Subcutaneous preadipocyte (primary cell): ENCODE results near the gene PDIA2. TPM values are rescaled to one million over a fixed set of nuclear protein-coding genes. Genes with fewer than 3 reads are reported as not detected.

Experiments used
- total RNA-seq: library from RNA; depleted of rRNA; stranded (reverse); fragments of >200 nt; gene quantifications from 2 replicates; pipeline ENCODE4 v1.2.3, GENCODE V29; 2012

PDIA2 gene
- 0.20 TPM in 1 of 2 replicates, not detected in the other for total RNA-seq

GRCh38 chr16:283033-283805 lies at the start of gene PDIA2:
Gene PDIA2 (plus strand): TSS chr16:283164. CDS start chr16:283170, 6 bp downstream.

GRCh38 chr16:234468-235305 lies 48.3 kb upstream of the PDIA2 start, which contains the start of gene FAM234A:
Gene FAM234A (plus strand): TSS chr16:234821. CDS start chr16:254414, 19,593 bp downstream.

GRCh38 chr16:275786-276232 lies 7.2 kb upstream of the PDIA2 start, which contains the start of gene RGS11:
Gene RGS11 (minus strand): TSS chr16:275944. CDS start chr16:275911, 33 bp downstream.

GRCh38 chr16:280552-280951 lies 2.4 kb upstream of the PDIA2 start, which contains the start of gene ARHGDIG:
Gene ARHGDIG (plus strand): TSS chr16:280591. CDS start chr16:280681, 90 bp downstream.

Other genes with a start within 250 kb of the PDIA2 start
- gene POLR3K, start 229.6 kb upstream of the PDIA2 start, total RNA-seq = 2.9 and 3.5 TPM in 2 replicates
- gene SNRNP25, start 229.3 kb upstream of the PDIA2 start, total RNA-seq = 18.8 and 23.5 TPM in 2 replicates
- gene RHBDF1, start 210.5 kb upstream of the PDIA2 start, total RNA-seq = 36.4 and 44.4 TPM in 2 replicates
- gene MPG, start 204.9 kb upstream of the PDIA2 start, total RNA-seq = 232 and 246 TPM in 2 replicates
- gene NPRL3, start 144.5 kb upstream of the PDIA2 start, total RNA-seq = 14.0 and 21.7 TPM in 2 replicates
- gene HBZ, start 130.5 kb upstream of the PDIA2 start, total RNA-seq = not detected in 2 replicates
- not detected in 2 replicates for gene HBM, start 117.2 kb upstream of the PDIA2 start, total RNA-seq
- 0.73 TPM in 1 of 2 replicates, not detected in the other for gene HBA2, start 110.3 kb upstream of the PDIA2 start, total RNA-seq
- not detected in 2 replicates for gene HBA1, start 106.5 kb upstream of the PDIA2 start, total RNA-seq
- not detected in 2 replicates for gene HBQ1, start 102.7 kb upstream of the PDIA2 start, total RNA-seq
- gene LUC7L, start 53.7 kb upstream of the PDIA2 start, total RNA-seq = 35.6 and 43.8 TPM in 2 replicates
- gene FAM234A, start 48.3 kb upstream of the PDIA2 start, total RNA-seq = 50.4 and 52.9 TPM in 2 replicates
- gene RGS11, start 7.2 kb upstream of the PDIA2 start, total RNA-seq = 0.98 and 2.6 TPM in 2 replicates
- 0.37 TPM in 1 of 2 replicates, not detected in the other for gene ARHGDIG, start 2.6 kb upstream of the PDIA2 start, total RNA-seq
- gene AXIN1, start 69.6 kb downstream of the PDIA2 start, total RNA-seq = 16.9 and 19.9 TPM in 2 replicates
- 57.7 and 71.9 TPM in 2 replicates for gene MRPL28, start 87.4 kb downstream of the PDIA2 start, total RNA-seq
- gene PGAP6, start 98.8 kb downstream of the PDIA2 start, total RNA-seq = 38.9 and 44.6 TPM in 2 replicates
- 69.6 and 110 TPM in 2 replicates for gene NME4, start 114.0 kb downstream of the PDIA2 start, total RNA-seq
- 14.9 and 23.9 TPM in 2 replicates for gene DECR2, start 118.7 kb downstream of the PDIA2 start, total RNA-seq
- 21.7 and 23.5 TPM in 2 replicates for gene RAB11FIP3, start 142.5 kb downstream of the PDIA2 start, total RNA-seq
- gene CAPN15, start 244.5 kb downstream of the PDIA2 start, total RNA-seq = 45.2 and 67.6 TPM in 2 replicates